HG03439 (cell line): ENCODE results near the gene TNFRSF6B.

Experiments
- ATAC-seq: cut with Tn5 transposase; IDR thresholded peaks from one replicate; pipeline ENCODE4 v1.9.1; 2021; ENCODE audit warnings: mild to moderate bottlenecking, moderate library complexity; ENCODE audit not compliant: unreplicated experiment

TNFRSF6B gene

GRCh38 chr20:63695424-63696305 lies 787 bp upstream of the TNFRSF6B start:
- no peak for ATAC-seq

- ATAC-seq, result no peak
Observed at GRCh38 chr20:63696306-63696627, 185 bp upstream of the TNFRSF6B start.

- no peak for ATAC-seq
Observed at GRCh38 chr20:63697357-63697867, 960 bp downstream of the TNFRSF6B start.

- no peak for ATAC-seq
Observed at GRCh38 chr20:63697868-63698545, 1.6 kb downstream of the TNFRSF6B start.

- ATAC-seq, result no peak
Observed at GRCh38 chr20:63698739-63699465, 2.5 kb downstream of the TNFRSF6B start.

- ATAC-seq, result no peak
Observed at GRCh38 chr20:63699466-63700198, 3.2 kb downstream of the TNFRSF6B start.

- no peak for ATAC-seq
Observed at GRCh38 chr20:63700199-63701050, 4.0 kb downstream of the TNFRSF6B start.

- ATAC-seq, result no peak
Observed at GRCh38 chr20:63701051-63701328, 4.5 kb downstream of the TNFRSF6B start.

- ATAC-seq, result no peak
Observed at GRCh38 chr20:63701329-63702035, 5.0 kb downstream of the TNFRSF6B start.

- ATAC-seq, result no peak
Observed at GRCh38 chr20:63702036-63702665, 5.7 kb downstream of the TNFRSF6B start.

GRCh38 chr20:63702751-63703470 lies 6.5 kb downstream of the TNFRSF6B start:
- ATAC-seq, result no peak

- no peak for ATAC-seq
Observed at GRCh38 chr20:63703471-63703975, 7.1 kb downstream of the TNFRSF6B start.

- no peak for ATAC-seq
Observed at GRCh38 chr20:63703976-63704748, 7.7 kb downstream of the TNFRSF6B start.

GRCh38 chr20:63704749-63705117 lies 8.3 kb downstream of the TNFRSF6B start:
- ATAC-seq, result no peak

- ATAC-seq, result no peak
Observed at GRCh38 chr20:63705232-63706026, 9.0 kb downstream of the TNFRSF6B start.

- ATAC-seq, result no peak
Observed at GRCh38 chr20:63706027-63706695, 9.7 kb downstream of the TNFRSF6B start.
